Colonic mucosa (tissue), 4 donors: ENCODE data around the gene LRG1. TPM values are rescaled to one million over a fixed set of nuclear protein-coding genes. Genes with fewer than 3 reads are reported as not detected.
"Not testable (repeated sequence)": the region's sequence is repeated elsewhere in the genome, so short reads cannot be mapped to it uniquely, and the experiment has no call there.

Experiments
- DNase-seq: peaks from one replicate; pipeline ENCODE4 v3.0.0-alpha.2; 2020
- H3K27ac ChIP-seq: fragments of 200-600 bp; one replicate; pipeline ENCODE4 v1.8.0; 2021
- H3K27me3 ChIP-seq: fragments of 200-600 bp; one replicate; pipeline ENCODE4 v1.8.0; 2021
- H3K36me3 ChIP-seq: fragments of 200-600 bp; one replicate; pipeline ENCODE4 v1.8.0; 2021
- H3K4me1 ChIP-seq: fragments of 200-600 bp; one replicate; pipeline ENCODE4 v1.8.0; 2021; ENCODE audit warnings: mild to moderate bottlenecking
- H3K4me3 ChIP-seq: fragments of 200-600 bp; one replicate; pipeline ENCODE4 v1.8.0; 2021
- H3K9ac ChIP-seq, 2 donors: one replicate each; pipeline ENCODE4 v1.7.0; 2013; ENCODE audit warnings: control low read depth in 2 of 2, low read depth in 2 of 2, low read length in 2 of 2
- H3K9me3 ChIP-seq: fragments of 200-600 bp; one replicate; pipeline ENCODE4 v1.8.0; 2021
- intact Hi-C: fragments of 100-400 bp; cut with DNase I; formaldehyde crosslinking; loops from one replicate; pipeline ENCODE4 v1.14.1; 2022
- total RNA-seq, 2 donors: library from RNA; stranded (reverse); fragmentation: NEBNext Ultra II Directional in 1 of 2; extraction: Animal tissue kit (Norgen Biotek cat#: 25700) in 1 of 2; gene quantifications; one replicate each; pipeline ENCODE4 v1.2.1, GENCODE V29; 2021
- TF ChIP-seq, protein P1 (sequence below): fragments of 200-600 bp; IDR thresholded peaks from one replicate; pipeline ENCODE4 v1.8.0; 2022; ENCODE audit warnings: antibody characterized with exemption, mild to moderate bottlenecking
- donor health status: healthy.
- donor health status: DM: no; HTN: no; CAD: no.
- donor health status: DM: no; HTN: no; CAD: no.

The LRG1 gene
- total RNA-seq, 2 donors from 2014 or later: 24.4 to 26.0 TPM

GRCh38 chr19:4533835-4534424 lies 5.9 kb downstream of the LRG1 start:
- TF ChIP-seq, protein P1, sequence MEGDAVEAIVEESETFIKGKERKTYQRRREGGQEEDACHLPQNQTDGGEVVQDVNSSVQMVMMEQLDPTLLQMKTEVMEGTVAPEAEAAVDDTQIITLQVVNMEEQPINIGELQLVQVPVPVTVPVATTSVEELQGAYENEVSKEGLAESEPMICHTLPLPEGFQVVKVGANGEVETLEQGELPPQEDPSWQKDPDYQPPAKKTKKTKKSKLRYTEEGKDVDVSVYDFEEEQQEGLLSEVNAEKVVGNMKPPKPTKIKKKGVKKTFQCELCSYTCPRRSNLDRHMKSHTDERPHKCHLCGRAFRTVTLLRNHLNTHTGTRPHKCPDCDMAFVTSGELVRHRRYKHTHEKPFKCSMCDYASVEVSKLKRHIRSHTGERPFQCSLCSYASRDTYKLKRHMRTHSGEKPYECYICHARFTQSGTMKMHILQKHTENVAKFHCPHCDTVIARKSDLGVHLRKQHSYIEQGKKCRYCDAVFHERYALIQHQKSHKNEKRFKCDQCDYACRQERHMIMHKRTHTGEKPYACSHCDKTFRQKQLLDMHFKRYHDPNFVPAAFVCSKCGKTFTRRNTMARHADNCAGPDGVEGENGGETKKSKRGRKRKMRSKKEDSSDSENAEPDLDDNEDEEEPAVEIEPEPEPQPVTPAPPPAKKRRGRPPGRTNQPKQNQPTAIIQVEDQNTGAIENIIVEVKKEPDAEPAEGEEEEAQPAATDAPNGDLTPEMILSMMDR: no peak
- H3K27me3 ChIP-seq: no peaks in the 10 kb centered on the region
- no peaks in the 10 kb centered on the region for H3K9me3 ChIP-seq
- H3K9ac ChIP-seq: no peak overlapping the region
- no peak for DNase-seq
- no peaks in the 10 kb centered on the region for H3K36me3 ChIP-seq
- no peaks in the 10 kb centered on the region for H3K4me1 ChIP-seq
- H3K27ac ChIP-seq: no peak overlapping the region
- no peak overlapping the region for H3K4me3 ChIP-seq
- intact Hi-C loops: no loop called here

DNA sequence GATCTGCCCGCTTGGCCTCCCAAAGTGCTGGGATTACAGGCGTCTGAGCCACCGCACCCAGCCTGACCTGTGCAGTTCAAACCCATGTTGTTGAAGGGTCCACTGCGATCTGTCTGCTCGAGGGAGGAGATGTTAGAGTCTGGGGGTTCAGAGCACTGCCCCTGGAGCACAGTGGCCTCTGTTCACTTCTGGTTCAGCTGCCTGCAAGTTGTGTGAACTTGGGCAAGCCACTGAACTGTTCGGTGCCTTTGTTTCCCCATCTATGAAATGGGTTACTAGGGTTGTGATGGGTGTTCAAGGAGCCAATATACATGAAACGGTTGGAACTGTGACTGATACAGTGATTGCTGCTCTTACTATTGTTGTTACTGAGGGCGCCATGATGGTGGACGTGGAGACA lies 6.5 kb downstream of the LRG1 start:
- Histone ChIP-seq H3K4me3 (no peak overlapping the region), H3K27ac (no peak overlapping the region), H3K27me3 (no peaks in the 10 kb centered on the region), H3K36me3 (no peaks in the 10 kb centered on the region), H3K9me3 (no peaks in the 10 kb centered on the region), H3K4me1 (no peaks in the 10 kb centered on the region), H3K9ac (no peak overlapping the region)
- intact Hi-C loops: no loop called here
- TF ChIP-seq, protein P1: no peak
- DNase-seq: no peak

DNA sequence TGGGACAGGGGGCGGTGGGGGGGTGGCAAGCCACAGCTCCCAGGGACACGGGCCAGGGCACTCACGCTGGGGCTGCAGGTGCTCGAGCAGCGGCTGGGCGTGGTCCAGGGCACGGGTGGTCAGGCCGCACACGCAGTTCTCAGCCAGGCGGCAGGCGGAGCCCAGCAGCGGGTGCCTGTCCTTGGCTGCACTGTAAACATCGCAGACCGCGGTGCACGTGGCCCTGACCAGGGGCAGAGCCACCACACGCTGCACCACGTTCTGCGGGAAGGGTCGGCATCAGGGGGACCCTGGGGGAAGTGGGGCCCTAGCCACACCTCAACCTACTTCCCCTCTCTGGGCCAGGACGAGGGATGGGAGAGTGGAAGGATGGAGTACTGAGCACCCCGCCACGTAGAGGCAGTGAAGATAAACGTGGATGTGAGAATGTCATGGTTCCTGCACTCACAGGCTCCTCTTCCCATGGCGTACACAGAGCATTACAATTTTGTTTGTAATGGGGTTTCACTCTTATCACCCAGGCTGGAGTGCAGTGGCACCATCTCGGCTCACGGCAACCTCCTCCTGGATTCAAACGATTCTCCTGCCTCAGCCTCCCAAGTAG lies 8.2 kb downstream of the LRG1 start:
- H3K4me1 ChIP-seq: no peaks in the 10 kb centered on the region
- H3K36me3 ChIP-seq: no peaks in the 10 kb centered on the region
- H3K9me3 ChIP-seq: no peaks in the 10 kb centered on the region
- H3K4me3 ChIP-seq: no peak overlapping the region
- no peak overlapping the region for H3K27ac ChIP-seq
- H3K9ac ChIP-seq: no peak overlapping the region
- intact Hi-C loops: no loop called here
- TF ChIP-seq, protein P1: no peak
- no peak for DNase-seq
- no peaks in the 10 kb centered on the region for H3K27me3 ChIP-seq

DNA sequence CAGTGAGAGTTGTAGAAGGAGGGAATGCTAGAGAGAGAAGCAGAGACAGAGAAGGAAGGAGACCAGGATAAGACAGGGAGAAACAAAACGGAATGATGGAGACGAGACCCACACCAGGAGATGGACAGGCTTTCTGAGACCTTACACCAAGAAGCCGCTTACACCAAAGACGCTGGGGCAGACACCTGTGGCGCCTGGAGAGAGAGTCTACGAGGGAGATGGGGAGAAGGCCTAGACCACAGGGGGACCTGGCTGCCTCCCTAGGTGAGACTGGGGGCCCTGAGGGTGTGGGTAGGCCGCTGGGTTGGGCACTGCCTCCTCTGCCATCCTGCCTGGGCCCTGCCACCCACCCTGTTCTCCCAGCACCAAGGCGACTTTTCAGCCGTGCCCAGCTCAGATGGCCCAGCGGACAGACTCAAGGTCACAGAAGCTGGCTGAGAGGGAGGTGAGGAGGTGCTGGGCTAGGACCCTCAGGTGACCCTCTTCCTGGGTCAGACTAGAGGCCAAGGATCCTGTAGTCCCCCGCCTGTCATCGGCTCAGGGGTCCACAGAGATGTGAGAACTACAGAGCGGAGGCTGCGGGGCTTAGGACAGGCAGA lies 9.8 kb downstream of the LRG1 start:
- Histone ChIP-seq H3K4me1 (no peaks in the 10 kb centered on the region), H3K27me3 (no peaks in the 10 kb centered on the region), H3K4me3 (no peak overlapping the region), H3K36me3 (no peaks in the 10 kb centered on the region), H3K9ac (no peak overlapping the region), H3K27ac (no peak overlapping the region), H3K9me3 (no peaks in the 10 kb centered on the region)
- DNase-seq: no peak
- intact Hi-C loops: no loop called here
- TF ChIP-seq, protein P1: no peak

DNA sequence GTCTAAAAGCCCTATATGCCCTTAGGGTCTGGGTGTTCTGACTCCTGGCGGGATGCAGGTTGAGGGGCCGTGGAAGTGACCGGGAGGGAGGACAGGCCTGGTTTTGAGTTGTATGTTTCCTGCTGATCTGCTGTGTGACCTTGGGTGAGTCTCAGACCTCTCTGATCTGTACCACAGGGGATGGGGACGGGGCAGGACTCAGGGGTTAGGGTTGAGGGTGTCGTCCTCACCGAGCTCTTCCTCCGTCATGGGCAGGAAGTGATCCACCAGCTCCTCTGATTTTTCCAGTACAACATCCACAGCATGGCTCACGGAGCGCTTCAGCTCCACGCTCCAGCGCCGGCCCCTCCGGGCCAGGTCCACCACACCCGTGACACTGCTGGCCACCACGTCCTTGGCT lies 11.0 kb downstream of the LRG1 start:
- intact Hi-C loops: no loop called here
- Histone ChIP-seq H3K27ac (no peak overlapping the region), H3K4me3 (no peak overlapping the region), H3K36me3 (no peaks in the 10 kb centered on the region), H3K4me1 (no peaks in the 10 kb centered on the region), H3K9ac (no peak overlapping the region), H3K9me3 (no peaks in the 10 kb centered on the region), H3K27me3 (no peaks in the 10 kb centered on the region)
- TF ChIP-seq, protein P1: no peak
- DNase-seq: no peak

GRCh38 chr19:4527377-4527776 lies 12.5 kb downstream of the LRG1 start:
- H3K9ac ChIP-seq, H3K27me3 ChIP-seq, H3K27ac ChIP-seq, intact Hi-C loops, H3K4me1 ChIP-seq, H3K36me3 ChIP-seq, H3K4me3 ChIP-seq, DNase-seq, H3K9me3 ChIP-seq: not testable (repeated sequence)
